Vagina (tissue), 2 donors: ENCODE results near the gene ACTR5. TPM values are rescaled to one million over a fixed set of nuclear protein-coding genes. Genes with fewer than 3 reads are reported as not detected.

Experiments
- DNase-seq, 2 donors: peaks; one replicate each; pipeline ENCODE4 v3.0.0-alpha.2; 2017; ENCODE audit errors: extremely low spot score in 2 of 2
- H3K27ac ChIP-seq: fragments of 200-600 bp; sonication (generic); one replicate; pipeline ENCODE4 v1.5.1; 2019
- H3K27me3 ChIP-seq: fragments of 200-600 bp; sonication (generic); one replicate; pipeline ENCODE4 v1.5.1; 2019
- H3K36me3 ChIP-seq, 2 donors: fragments of 200-600 bp; sonication (generic); one replicate each; pipeline ENCODE4 v1.5.1; 2017 to 2019
- H3K4me1 ChIP-seq: fragments of 200-600 bp; sonication (generic); one replicate; pipeline ENCODE4 v1.5.1; 2019
- H3K4me3 ChIP-seq, 2 donors: fragments of 200-600 bp; sonication (generic); 1 replicate in 1 of 2; 2 replicates in 1 of 2; pipeline ENCODE4 v1.5.1; 2016 to 2019
- H3K9me3 ChIP-seq: fragments of 200-600 bp; sonication (generic); one replicate; pipeline ENCODE4 v1.5.1; 2019
- POLR2A ChIP-seq, 2 donors: fragments of 450-650 bp; IDR thresholded peaks; one replicate each; pipeline ENCODE4 v1.6.1; 2017; ENCODE audit warnings: antibody characterized with exemption in 2 of 2, mild to moderate bottlenecking in 2 of 2, moderate library complexity in 2 of 2
- POLR2AphosphoS5 ChIP-seq, 2 donors: sonication (generic); formaldehyde crosslinking; IDR thresholded peaks; one replicate each; pipeline ENCODE4 v1.9.0; 2017; ENCODE audit warnings: antibody characterized with exemption in 2 of 2, mild to moderate bottlenecking in 2 of 2, low read depth in 1 of 2; ENCODE audit not compliant: insufficient read depth in 1 of 2
- intact Hi-C: fragments of 100-400 bp; cut with DNase I; formaldehyde crosslinking; loops from one replicate; pipeline ENCODE4 v1.15.1; 2023
- total RNA-seq: library from RNA; depleted of rRNA; stranded (reverse); fragments of >200 nt; gene quantifications from one replicate; pipeline ENCODE4 v1.2.3, GENCODE V29; 2016
- TF ChIP-seq, protein P1 (sequence below), 3 experiments: fragments of 450-650 bp in 2 of 3; fragments of 200-600 bp in 1 of 3; sonication (generic) in 1 of 3; IDR thresholded peaks; one replicate each; pipeline ENCODE4 v1.5.1; 2017 to 2019; ENCODE audit warnings: antibody characterized with exemption in 3 of 3, mild to moderate bottlenecking in 2 of 3, moderate library complexity in 2 of 3

Gene ACTR5
- total RNA-seq, 1 donor from 2014 or later: 18.4 TPM

- no peaks in the 10 kb centered on the region for H3K27me3 ChIP-seq
- DNase-seq: no peak
- H3K4me1 ChIP-seq: no peaks in the 10 kb centered on the region
- TF ChIP-seq POLR2A (IDR thresholded peaks at IDR 0.05) (no peak), POLR2AphosphoS5 (IDR thresholded peaks at IDR 0.05; ENCODE audit: insufficient read depth in 1 of 2, low read depth in 1 of 2) (no peak)
- TF ChIP-seq, protein P1, sequence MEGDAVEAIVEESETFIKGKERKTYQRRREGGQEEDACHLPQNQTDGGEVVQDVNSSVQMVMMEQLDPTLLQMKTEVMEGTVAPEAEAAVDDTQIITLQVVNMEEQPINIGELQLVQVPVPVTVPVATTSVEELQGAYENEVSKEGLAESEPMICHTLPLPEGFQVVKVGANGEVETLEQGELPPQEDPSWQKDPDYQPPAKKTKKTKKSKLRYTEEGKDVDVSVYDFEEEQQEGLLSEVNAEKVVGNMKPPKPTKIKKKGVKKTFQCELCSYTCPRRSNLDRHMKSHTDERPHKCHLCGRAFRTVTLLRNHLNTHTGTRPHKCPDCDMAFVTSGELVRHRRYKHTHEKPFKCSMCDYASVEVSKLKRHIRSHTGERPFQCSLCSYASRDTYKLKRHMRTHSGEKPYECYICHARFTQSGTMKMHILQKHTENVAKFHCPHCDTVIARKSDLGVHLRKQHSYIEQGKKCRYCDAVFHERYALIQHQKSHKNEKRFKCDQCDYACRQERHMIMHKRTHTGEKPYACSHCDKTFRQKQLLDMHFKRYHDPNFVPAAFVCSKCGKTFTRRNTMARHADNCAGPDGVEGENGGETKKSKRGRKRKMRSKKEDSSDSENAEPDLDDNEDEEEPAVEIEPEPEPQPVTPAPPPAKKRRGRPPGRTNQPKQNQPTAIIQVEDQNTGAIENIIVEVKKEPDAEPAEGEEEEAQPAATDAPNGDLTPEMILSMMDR (IDR thresholded peaks at IDR 0.05): no peak
- no peaks in the 10 kb centered on the region for H3K9me3 ChIP-seq
- H3K36me3 ChIP-seq: no peaks in the 10 kb centered on the region
- H3K27ac ChIP-seq: no peak overlapping the region
- H3K4me3 ChIP-seq: no peak overlapping the region
- intact Hi-C loops: no loop called here
Measured at GRCh38 chr20:38704136-38704535, 44.1 kb upstream of the ACTR5 start.

DNA sequence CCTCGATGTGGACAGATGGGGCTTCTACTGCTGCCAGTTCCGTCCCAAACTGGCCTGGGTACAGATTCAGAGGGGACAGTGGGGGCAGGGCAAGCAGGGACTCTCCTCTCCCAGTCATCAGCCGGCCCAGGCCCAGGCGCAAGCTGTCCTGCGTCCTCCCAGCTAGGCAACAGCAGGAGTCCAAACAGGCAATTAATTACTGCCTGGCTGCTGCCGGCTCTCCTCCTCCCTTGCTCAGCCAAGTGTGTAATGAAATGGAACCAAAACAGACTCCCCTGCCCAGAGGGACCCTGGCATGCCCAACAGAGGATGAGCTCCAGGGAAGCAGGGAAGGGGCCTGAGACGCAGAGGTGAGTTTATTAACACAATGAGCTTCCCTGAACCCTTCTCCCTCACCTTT, 41.8 kb upstream of the ACTR5 start:
- TF ChIP-seq, protein P1 (IDR thresholded peaks at IDR 0.05): no peak
- TF ChIP-seq POLR2AphosphoS5 (IDR thresholded peaks at IDR 0.05; ENCODE audit: insufficient read depth in 1 of 2, low read depth in 1 of 2) (no peak), POLR2A (IDR thresholded peaks at IDR 0.05) (no peak)
- Histone ChIP-seq H3K36me3 (no peaks in the 10 kb centered on the region), H3K4me3 (no peak overlapping the region), H3K27me3 (no peaks in the 10 kb centered on the region), H3K9me3 (no peaks in the 10 kb centered on the region), H3K27ac (no peak overlapping the region), H3K4me1 (no peaks in the 10 kb centered on the region)
- intact Hi-C loops: no loop called here
- DNase-seq: no peak

DNA sequence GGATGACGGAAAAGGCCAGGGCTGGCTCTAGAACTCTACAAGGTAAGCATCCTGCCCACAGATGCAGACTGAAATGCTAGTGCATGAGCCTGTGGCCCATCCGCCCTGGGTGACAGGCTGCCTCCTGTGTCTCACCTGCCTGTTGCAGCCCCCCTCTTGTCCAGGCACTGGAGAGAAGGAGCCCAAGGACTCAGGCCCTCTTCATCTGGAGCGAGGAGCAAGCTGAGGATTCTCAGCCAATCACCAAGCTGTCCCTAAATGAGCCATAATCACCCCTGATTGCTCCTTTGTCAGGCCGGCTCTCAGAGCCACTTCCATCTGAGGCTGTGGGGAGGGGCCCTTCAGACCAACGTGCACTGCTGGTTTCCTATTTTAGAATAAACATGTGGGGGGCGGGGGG, 34.0 kb upstream of the ACTR5 start:
- DNase-seq: no peak
- no peaks in the 10 kb centered on the region for H3K4me1 ChIP-seq
- TF ChIP-seq, protein P1 (IDR thresholded peaks at IDR 0.05): no peak
- TF ChIP-seq POLR2AphosphoS5 (IDR thresholded peaks at IDR 0.05; ENCODE audit: insufficient read depth in 1 of 2, low read depth in 1 of 2) (no peak), POLR2A (IDR thresholded peaks at IDR 0.05) (no peak)
- H3K9me3 ChIP-seq: no peaks in the 10 kb centered on the region
- no peak overlapping the region for H3K4me3 ChIP-seq
- H3K36me3 ChIP-seq: no peaks in the 10 kb centered on the region
- no peak overlapping the region for H3K27ac ChIP-seq
- intact Hi-C loops: no loop called here
- no peaks in the 10 kb centered on the region for H3K27me3 ChIP-seq

DNA sequence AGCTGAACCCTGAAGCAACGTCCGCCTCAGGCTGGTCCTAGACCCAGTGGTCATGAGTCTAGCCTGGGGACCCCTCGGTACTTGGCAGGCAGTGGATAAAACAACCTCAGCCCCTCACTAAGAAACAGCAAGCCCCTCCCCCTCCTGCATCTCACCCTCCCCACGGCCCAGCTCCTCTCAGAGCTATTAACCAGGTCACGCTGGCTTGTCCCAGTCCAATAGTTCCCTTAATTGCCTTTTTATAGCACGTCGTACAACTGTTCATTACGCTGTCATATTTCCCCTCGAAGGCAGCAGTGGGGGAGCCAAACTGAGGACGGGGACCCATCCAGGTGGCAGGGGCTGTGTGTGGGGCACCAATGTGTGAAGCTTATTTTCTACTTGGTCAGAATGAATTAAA, 32.6 kb upstream of the ACTR5 start:
- no peak for DNase-seq
- TF ChIP-seq POLR2A (IDR thresholded peaks at IDR 0.05) (no peak), POLR2AphosphoS5 (IDR thresholded peaks at IDR 0.05; ENCODE audit: insufficient read depth in 1 of 2, low read depth in 1 of 2) (no peak)
- TF ChIP-seq, protein P1 (IDR thresholded peaks at IDR 0.05): no peak
- H3K9me3 ChIP-seq: no peaks in the 10 kb centered on the region
- intact Hi-C loops: no loop called here
- H3K4me3 ChIP-seq: no peak overlapping the region
- no peaks in the 10 kb centered on the region for H3K4me1 ChIP-seq
- no peaks in the 10 kb centered on the region for H3K27me3 ChIP-seq
- H3K27ac ChIP-seq: no peak overlapping the region
- no peaks in the 10 kb centered on the region for H3K36me3 ChIP-seq

GRCh38 chr20:38722683-38723016, 25.6 kb upstream of the ACTR5 start:
- H3K27me3 ChIP-seq: peaks cover 41% of the 10 kb centered on the region
- no peaks in the 10 kb centered on the region for H3K9me3 ChIP-seq
- no peak overlapping the region for H3K27ac ChIP-seq
- TF ChIP-seq POLR2A (IDR thresholded peaks at IDR 0.05) (no peak), POLR2AphosphoS5 (IDR thresholded peaks at IDR 0.05; ENCODE audit: insufficient read depth in 1 of 2, low read depth in 1 of 2) (no peak)
- TF ChIP-seq, protein P1 (IDR thresholded peaks at IDR 0.05): no peak
- intact Hi-C loops: no loop called here
- no peaks in the 10 kb centered on the region for H3K36me3 ChIP-seq
- no peak overlapping the region for H3K4me3 ChIP-seq
- no peak for DNase-seq
- H3K4me1 ChIP-seq: peaks cover 32% of the 10 kb centered on the region
